GM23338 (cell line): Measurements from ENCODE around the gene GALM.

Experiments used
- ETS1 ChIP-seq: IDR thresholded peaks from 2 replicates; pipeline ENCODE4 v1.6.1; 2016; ENCODE audit warnings: antibody characterized with exemption
- EZH2 ChIP-seq: fragments of 200-600 bp; sonication (generic); IDR thresholded peaks from one replicate; pipeline ENCODE4 v1.8.0; 2017; ENCODE audit warnings: antibody characterized with exemption, mild to moderate bottlenecking, low read depth; ENCODE audit not compliant: unreplicated experiment
- EZH2phosphoT487 ChIP-seq: fragments of 200-600 bp; sonication (generic); IDR thresholded peaks from one replicate; pipeline ENCODE4 v1.8.1; 2018; ENCODE audit warnings: antibody characterized with exemption; ENCODE audit not compliant: unreplicated experiment
- POLR2AphosphoS5 ChIP-seq: IDR thresholded peaks from 2 replicates; pipeline ENCODE4 v1.6.1; 2016; ENCODE audit warnings: antibody characterized with exemption, low read depth
- REST ChIP-seq: IDR thresholded peaks from one replicate; pipeline ENCODE4 v1.6.1; 2018; ENCODE audit warnings: antibody characterized with exemption; ENCODE audit not compliant: unreplicated experiment
- STAT1 ChIP-seq: IDR thresholded peaks from one replicate; pipeline ENCODE4 v1.6.1; 2016; ENCODE audit warnings: antibody characterized with exemption; ENCODE audit not compliant: unreplicated experiment
- ZNF114 ChIP-seq: fragments of 250-450 bp; sonication (Bioruptor Pico); IDR thresholded peaks from 2 replicates; pipeline ENCODE4 v1.5.0; 2020; ENCODE audit warnings: mild to moderate bottlenecking, moderate library complexity
- ZNF331 ChIP-seq: fragments of 250-450 bp; sonication (Bioruptor Pico); IDR thresholded peaks from 2 replicates; pipeline ENCODE4 v1.5.0; 2020; ENCODE audit warnings: low read depth, mild to moderate bottlenecking, moderate library complexity
- TF ChIP-seq, protein P1 (sequence below), 2 experiments: fragments of 200-600 bp in 1 of 2; sonication (generic) in 1 of 2; conservative IDR thresholded peaks; 2 replicates each; pipeline versions ENCODE4 v1.5.1 to v1.6.1; 2016 to 2017; ENCODE audit warnings: antibody characterized with exemption in 2 of 2, low read depth in 2 of 2, mild to moderate bottlenecking in 2 of 2, moderate library complexity in 1 of 2

DNA sequence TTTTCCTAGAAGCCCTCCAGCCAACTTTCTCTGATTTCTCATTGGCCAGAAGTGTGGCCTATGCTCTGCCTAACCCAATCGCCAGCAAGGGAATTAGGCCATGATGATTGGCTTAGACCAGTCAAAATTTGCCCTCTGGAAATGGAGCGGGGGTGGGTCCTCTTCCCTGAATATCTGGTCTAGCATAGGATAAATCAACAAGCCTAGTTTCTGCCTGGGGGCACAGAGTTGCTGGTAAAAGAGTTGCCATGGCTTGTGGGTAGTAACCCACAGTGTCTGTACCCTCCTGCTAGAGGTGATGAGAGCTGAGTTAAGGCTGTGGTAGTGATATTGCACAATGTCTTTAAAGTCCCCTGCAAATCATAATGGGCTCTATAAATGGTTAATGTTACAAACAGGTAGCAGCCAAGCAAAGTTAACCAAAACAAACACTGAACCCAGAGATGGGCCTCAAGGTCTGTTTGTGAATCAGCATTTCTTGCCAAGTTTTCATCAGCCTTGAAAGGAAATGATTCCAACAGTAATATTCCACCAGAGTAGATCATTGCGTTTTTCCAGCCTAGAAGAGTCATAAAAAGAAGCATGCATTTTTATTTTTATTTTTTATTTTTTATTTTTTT is 19.3 kb downstream of the GALM start:
- TF ChIP-seq, protein P1, sequence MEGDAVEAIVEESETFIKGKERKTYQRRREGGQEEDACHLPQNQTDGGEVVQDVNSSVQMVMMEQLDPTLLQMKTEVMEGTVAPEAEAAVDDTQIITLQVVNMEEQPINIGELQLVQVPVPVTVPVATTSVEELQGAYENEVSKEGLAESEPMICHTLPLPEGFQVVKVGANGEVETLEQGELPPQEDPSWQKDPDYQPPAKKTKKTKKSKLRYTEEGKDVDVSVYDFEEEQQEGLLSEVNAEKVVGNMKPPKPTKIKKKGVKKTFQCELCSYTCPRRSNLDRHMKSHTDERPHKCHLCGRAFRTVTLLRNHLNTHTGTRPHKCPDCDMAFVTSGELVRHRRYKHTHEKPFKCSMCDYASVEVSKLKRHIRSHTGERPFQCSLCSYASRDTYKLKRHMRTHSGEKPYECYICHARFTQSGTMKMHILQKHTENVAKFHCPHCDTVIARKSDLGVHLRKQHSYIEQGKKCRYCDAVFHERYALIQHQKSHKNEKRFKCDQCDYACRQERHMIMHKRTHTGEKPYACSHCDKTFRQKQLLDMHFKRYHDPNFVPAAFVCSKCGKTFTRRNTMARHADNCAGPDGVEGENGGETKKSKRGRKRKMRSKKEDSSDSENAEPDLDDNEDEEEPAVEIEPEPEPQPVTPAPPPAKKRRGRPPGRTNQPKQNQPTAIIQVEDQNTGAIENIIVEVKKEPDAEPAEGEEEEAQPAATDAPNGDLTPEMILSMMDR (conservative IDR thresholded peaks at IDR 0.05; ENCODE audit: low read depth in 2 of 2): no peak
- TF ChIP-seq ETS1 (no peak), REST (no peak), EZH2 (no peak), POLR2AphosphoS5 (no peak), ZNF331 (CRISPR knock-in tag) (no peak), EZH2phosphoT487 (no peak), ZNF114 (CRISPR knock-in tag) (no peak), STAT1 (no peak)
